OCI-LY7 (cell line): Measurements from ENCODE around the gene CCR7. TPM values are rescaled to one million over a fixed set of nuclear protein-coding genes. Genes with fewer than 3 reads are reported as not detected.

Experiments
- BruUV-seq: library from RNA; stranded (reverse); fragments of 400-500 nt; replicated peaks from 2 replicates; lab custom pipeline; 2021; lab: Mats Ljungman, UMichigan
- CTCF ChIA-PET: fragments of 300-600 bp; sonication (Branson Sonifier 250); formaldehyde crosslinking; loops from one replicate; lab custom pipeline; 2022; ENCODE audit warnings: antibody characterized with exemption; ENCODE audit not compliant: unreplicated experiment; lab: Charles Lee
- POLR2A ChIA-PET: fragments of 300-600 bp; sonication (Branson Sonifier 250); formaldehyde crosslinking; loops from one replicate; lab custom pipeline; 2022; ENCODE audit warnings: antibody characterized with exemption; lab: Charles Lee
- DNase-seq: peaks from one replicate; pipeline ENCODE4 v3.0.0-alpha.2; 2015; ENCODE audit warnings: low spot score
- H2AFZ ChIP-seq: fragments of 200-600 bp; sonication (generic), shearing (Covaris generic); 2 replicates; pipeline ENCODE4 v1.6.1; 2014; ENCODE audit warnings: mild to moderate bottlenecking, antibody characterized with exemption, low read length, moderate library complexity
- H3K27ac ChIP-seq: fragments of 200-600 bp; sonication (generic); 2 replicates; pipeline ENCODE4 v1.5.1; 2014; ENCODE audit warnings: mixed run types, low read depth, mild to moderate bottlenecking, moderate library complexity, low read length, inconsistent platforms; ENCODE audit not compliant: poor library complexity, severe bottlenecking
- H3K36me3 ChIP-seq: fragments of 200-600 bp; sonication (generic); 2 replicates; pipeline ENCODE4 v1.6.1; 2014; ENCODE audit warnings: mild to moderate bottlenecking, antibody characterized with exemption, low read length, moderate library complexity, mixed read lengths; ENCODE audit not compliant: insufficient read depth
- H3K4me1 ChIP-seq: fragments of 200-600 bp; sonication (generic); 2 replicates; pipeline ENCODE4 v1.5.1; 2014; ENCODE audit warnings: mild to moderate bottlenecking, low read length; ENCODE audit not compliant: insufficient read depth, poor library complexity, severe bottlenecking
- H3K4me2 ChIP-seq: fragments of 200-600 bp; sonication (generic); 2 replicates; pipeline ENCODE4 v1.6.1; 2014; ENCODE audit warnings: mild to moderate bottlenecking, low read length
- H3K4me3 ChIP-seq: fragments of 200-600 bp; sonication (generic); 2 replicates; pipeline ENCODE4 v1.5.1; 2014; ENCODE audit warnings: mild to moderate bottlenecking, low read depth, low read length; ENCODE audit not compliant: poor library complexity, severe bottlenecking
- H3K79me2 ChIP-seq: fragments of 200-600 bp; sonication (generic); 2 replicates; pipeline ENCODE4 v1.6.1; 2016; ENCODE audit warnings: low read depth, mild to moderate bottlenecking, low read length, moderate library complexity, mixed read lengths; ENCODE audit not compliant: insufficient read depth
- H3K9me2 ChIP-seq: fragments of 200-600 bp; sonication (generic); 2 replicates; pipeline ENCODE4 v1.6.1; 2016; ENCODE audit warnings: mild to moderate bottlenecking, low read length, mixed read lengths; ENCODE audit not compliant: insufficient read depth
- H3K9me3 ChIP-seq: fragments of 200-600 bp; sonication (generic); 2 replicates; pipeline ENCODE4 v1.6.1; 2014; ENCODE audit warnings: mild to moderate bottlenecking, mixed run types, low read length, mixed read lengths
- H4K20me1 ChIP-seq: fragments of 200-600 bp; sonication (generic); 2 replicates; pipeline ENCODE4 v1.6.1; 2014; ENCODE audit warnings: mild to moderate bottlenecking, antibody characterized with exemption, low read length, moderate library complexity, mixed read lengths; ENCODE audit not compliant: insufficient read depth
- CTCF ChIP-seq: fragments of 200-600 bp; sonication (generic); conservative IDR thresholded peaks from 2 replicates; pipeline ENCODE4 v1.5.1; 2014; ENCODE audit warnings: mild to moderate bottlenecking, antibody characterized with exemption, low read length, moderate library complexity, mixed read lengths
- EZH2phosphoT487 ChIP-seq: fragments of 200-600 bp; sonication (generic); IDR thresholded peaks from 2 replicates; pipeline ENCODE4 v1.6.1; 2018; ENCODE audit warnings: low read depth, borderline replicate concordance, mild to moderate bottlenecking, mixed run types, antibody characterized with exemption, low read length, moderate library complexity, mixed read lengths
- intact Hi-C: fragments of 100-400 bp; cut with micrococcal nuclease; formaldehyde crosslinking; loops from one replicate; pipeline ENCODE4 v1.10.0; 2022; ENCODE audit not compliant: unreplicated experiment
- total RNA-seq, 2 experiments: library from RNA; depleted of rRNA in 1 of 2; stranded (reverse); fragments of >200 nt in 1 of 2; shearing (Covaris generic) in 1 of 2; gene quantifications; 2 replicates each; pipeline ENCODE4 v1.2.3, GENCODE V29; 2014 to 2022

CCR7 gene
- total RNA-seq, 2 experiments from 2014 or later = 0.48 to 2.3 TPM

GRCh38 chr17:40607641-40608040, 42.4 kb upstream of the CCR7 start:
- H3K4me1 ChIP-seq = no peaks in the 10 kb centered on the region
- H4K20me1 ChIP-seq = no peaks in the 10 kb centered on the region
- H3K79me2 ChIP-seq = no peaks in the 10 kb centered on the region
- ChIA-PET CTCF (no interaction called here), POLR2A (interaction anchor here (0.6 kb wide), 2 partner anchors 48 to 104 kb away, joined by 3 read pairs; no protein-coding TSS in a partner anchor)
- no peak for DNase-seq
- H3K27ac ChIP-seq = no peak overlapping the region
- intact Hi-C loops = no loop called here
- no peaks in the 10 kb centered on the region for H3K9me3 ChIP-seq
- H2AFZ ChIP-seq = no peak overlapping the region
- H3K9me2 ChIP-seq = no peaks in the 10 kb centered on the region
- no peak overlapping the region for H3K4me3 ChIP-seq
- no TSS peak for BruUV-seq
- no peaks in the 10 kb centered on the region for H3K36me3 ChIP-seq
- no peak overlapping the region for H3K4me2 ChIP-seq
- no peak for TF ChIP-seq EZH2phosphoT487
- no peak for TF ChIP-seq CTCF

- ChIA-PET POLR2A (interaction anchor here (0.6 kb wide), 1 partner anchor 105 kb away, joined by 3 read pairs; no protein-coding TSS in a partner anchor), CTCF (no interaction called here)
- H3K9me2 ChIP-seq = no peaks in the 10 kb centered on the region
- no peaks in the 10 kb centered on the region for H3K36me3 ChIP-seq
- H2AFZ ChIP-seq = no peak overlapping the region
- BruUV-seq = no TSS peak
- H3K27ac ChIP-seq = no peak overlapping the region
- no peak for DNase-seq
- H3K4me2 ChIP-seq = no peak overlapping the region
- H3K4me3 ChIP-seq = no peak overlapping the region
- intact Hi-C loops = no loop called here
- H3K4me1 ChIP-seq = no peaks in the 10 kb centered on the region
- no peaks in the 10 kb centered on the region for H3K79me2 ChIP-seq
- H3K9me3 ChIP-seq = no peaks in the 10 kb centered on the region
- TF ChIP-seq EZH2phosphoT487 (no peak), CTCF (no peak)
- no peaks in the 10 kb centered on the region for H4K20me1 ChIP-seq
These were observed 41.5 kb upstream of the CCR7 start for GRCh38 chr17:40606548-40607353.

- no peaks in the 10 kb centered on the region for H3K9me2 ChIP-seq
- no peak overlapping the region for H3K4me2 ChIP-seq
- no peaks in the 10 kb centered on the region for H3K4me1 ChIP-seq
- no peaks in the 10 kb centered on the region for H3K79me2 ChIP-seq
- no peaks in the 10 kb centered on the region for H3K36me3 ChIP-seq
- no peak for TF ChIP-seq CTCF
- no peak for TF ChIP-seq EZH2phosphoT487
- intact Hi-C loops = no loop called here
- POLR2A ChIA-PET = no interaction called here
- no peaks in the 10 kb centered on the region for H4K20me1 ChIP-seq
- no peak overlapping the region for H3K27ac ChIP-seq
- CTCF ChIA-PET = no interaction called here
- no TSS peak for BruUV-seq
- no peak overlapping the region for H3K4me3 ChIP-seq
- no peaks in the 10 kb centered on the region for H3K9me3 ChIP-seq
- no peak overlapping the region for H2AFZ ChIP-seq
- no peak for DNase-seq
These were observed 40.0 kb upstream of the CCR7 start for GRCh38 chr17:40605306-40605705.
